ENCODE measurements around the gene UPF3A. TPM values are rescaled to one million over a fixed set of nuclear protein-coding genes. Genes with fewer than 3 reads are reported as not detected.

UPF3A gene
- total and polyA plus RNA-seq, 2 of the 4 experiments (the other 2 are of a cell fraction), result 11.7 to 51.6 TPM

DNA sequence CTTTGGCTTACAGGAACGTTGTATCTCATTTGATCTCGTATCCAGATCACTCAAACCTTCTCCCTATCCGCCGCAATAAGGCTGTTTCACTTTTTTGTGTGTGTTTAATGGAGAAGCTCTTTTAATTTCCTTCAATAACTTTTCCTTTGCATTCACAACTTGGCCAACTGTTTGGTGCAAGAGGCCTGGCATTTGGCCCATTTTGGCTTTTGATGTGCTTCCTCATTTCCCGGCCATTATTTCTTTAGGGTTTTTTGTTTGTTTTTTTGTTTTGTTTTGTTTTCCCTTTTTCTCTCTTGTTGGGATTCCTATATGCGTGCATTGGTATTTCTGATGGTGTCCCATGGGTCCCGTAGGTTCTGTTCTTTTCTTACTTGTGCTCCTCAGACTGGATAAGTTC lies 6.1 kb upstream of the UPF3A start:
- H3K79me1 ChIP-seq (ENCODE audit: low read depth in 1 of 2, low read length in 2 of 2), result peaks cover 14 to 41% of the 10 kb centered on the region in 2 experiments; a peak in 3 of 4 replicates
- peaks cover 13% of the 10 kb centered on the region for H3K9me1 ChIP-seq (ENCODE audit: insufficient read depth, low read length)
- H3K18ac ChIP-seq (ENCODE audit: low read depth, low read length), result no peak overlapping the region
- no TSS peak for BruUV-seq (replicated peaks)
- ChIA-PET CTCF (no interaction called here), POLR2A (ENCODE audit: unreplicated experiment) (no interaction called here)
- no peak overlapping the region for H2AK5ac ChIP-seq (ENCODE audit: low read depth, low read length)
- H3K56ac ChIP-seq (ENCODE audit: extremely low read depth, insufficient read depth, low read length), result no peak overlapping the region
- H3K27ac ChIP-seq (ENCODE audit: insufficient read depth, low read length), result no peak overlapping the region
- no peak overlapping the region for H3K14ac ChIP-seq (replicated peaks; ENCODE audit: low read depth, low read length)
- TF ChIP-seq MAZ (IDR thresholded peaks at IDR 0.05; ENCODE audit: borderline replicate concordance, low read depth, low read length) (no peak), CHD1 (IDR thresholded peaks at IDR 0.05; ENCODE audit: low read depth, low read length) (no peak), BHLHE40 (IDR thresholded peaks at IDR 0.05; ENCODE audit: low read depth, low read length) (no peak), SMC3 (IDR thresholded peaks at IDR 0.05; ENCODE audit: low read depth, low read length) (no peak), RCOR1 (IDR thresholded peaks at IDR 0.05; ENCODE audit: insufficient replicate concordance, low read length) (no peak), FOS (IDR thresholded peaks at IDR 0.05; ENCODE audit: low read depth, low read length) (no peak)
- TF ChIP-seq, protein P1, sequence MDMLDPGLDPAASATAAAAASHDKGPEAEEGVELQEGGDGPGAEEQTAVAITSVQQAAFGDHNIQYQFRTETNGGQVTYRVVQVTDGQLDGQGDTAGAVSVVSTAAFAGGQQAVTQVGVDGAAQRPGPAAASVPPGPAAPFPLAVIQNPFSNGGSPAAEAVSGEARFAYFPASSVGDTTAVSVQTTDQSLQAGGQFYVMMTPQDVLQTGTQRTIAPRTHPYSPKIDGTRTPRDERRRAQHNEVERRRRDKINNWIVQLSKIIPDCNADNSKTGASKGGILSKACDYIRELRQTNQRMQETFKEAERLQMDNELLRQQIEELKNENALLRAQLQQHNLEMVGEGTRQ (IDR thresholded peaks at IDR 0.05; ENCODE audit: low read depth, low read length), result no peak
- intact Hi-C loops (cut with micrococcal nuclease) (no loop called here), dilution Hi-C loops (cut with HindIII; ENCODE audit: low sequenced_read_pairs, unreplicated experiment) (no loop called here), in situ Hi-C loops (cut with MboI; ENCODE audit: low sequenced_read_pairs) (no loop called here)
- no peaks in the 10 kb centered on the region for H4K20me1 ChIP-seq (ENCODE audit: insufficient read depth, low read length)
- H3K4me1 ChIP-seq (ENCODE audit: control insufficient read depth, insufficient read depth, low read length), result peaks cover 3% of the 10 kb centered on the region
- H2BK120ac ChIP-seq (ENCODE audit: low read depth, low read length), result no peak overlapping the region
- no peak overlapping the region for H3K9ac ChIP-seq (ENCODE audit: low read depth, low read length)
- H2BK5ac ChIP-seq (ENCODE audit: low read depth, low read length, poor library complexity, severe bottlenecking), result no peak overlapping the region
- no peak overlapping the region for H2AK9ac ChIP-seq (replicated peaks; ENCODE audit: low read depth, low read length, poor library complexity)
- H2BK20ac ChIP-seq (ENCODE audit: low read depth, low read length), result no peak overlapping the region
- H3K4me2 ChIP-seq (ENCODE audit: low read depth, low read length), result no peak overlapping the region
- H2AFZ ChIP-seq (replicated peaks; ENCODE audit: low read length, poor library complexity), result no peak overlapping the region
- H4K91ac ChIP-seq (ENCODE audit: insufficient read depth, low read depth, low read length), result no peak overlapping the region
- H3K4ac ChIP-seq (ENCODE audit: low read depth, low read length), result no peak overlapping the region
- H4K5ac ChIP-seq (ENCODE audit: low read depth, low read length), result no peak overlapping the region
- no CpG with 5 or more reads among the region's 7 CpGs for WGBS, 2 experiments (ENCODE audit: extremely low coverage in 2 of 2, insufficient read length in 1 of 2)
- no peak overlapping the region for H4K8ac ChIP-seq (ENCODE audit: low read depth in 2 of 2, low read length in 2 of 2)
- no peaks in the 10 kb centered on the region for H3K27me3 ChIP-seq (ENCODE audit: control insufficient read depth, insufficient read depth, low read length)
- H3K9me3 ChIP-seq (ENCODE audit: control insufficient read depth, insufficient read depth, low read length), result no peaks in the 10 kb centered on the region
- H3K4me3 ChIP-seq (ENCODE audit: insufficient read depth, low read depth, low read length), result no peak overlapping the region
- H3K23ac ChIP-seq (ENCODE audit: low read depth, low read length), result no peak overlapping the region
- DNase-seq, result no peak
- H3K36me3 ChIP-seq (ENCODE audit: control insufficient read depth, insufficient read depth, low read length), result peaks cover 27% of the 10 kb centered on the region
- no peak for ATAC-seq (ENCODE audit: low read depth)
- no peak overlapping the region for H2BK15ac ChIP-seq (ENCODE audit: low read depth, low read length)
